AG04449 (cell line): ENCODE measurements around the gene SZT2.

Experiments
- CTCF ChIA-PET: fragments of 350-600 bp; formaldehyde crosslinking; extraction: SDS; loops from one replicate; lab custom pipeline; 2021; ENCODE audit warnings: antibody characterized with exemption; lab: Yijun Ruan, JAX
- POLR2A ChIA-PET: fragments of 400-600, 350-600 bp; formaldehyde crosslinking; extraction: SDS; loops from one replicate; lab custom pipeline; 2020; ENCODE audit warnings: antibody characterized with exemption, inconsistent platforms; lab: Yijun Ruan, JAX
- DNase-seq: peaks from one replicate; pipeline ENCODE4 v3.0.0-alpha.2; 2010; ENCODE audit warnings: low read depth, low spot score
- H3K4me3 ChIP-seq: 2 replicates; pipeline ENCODE4 v1.5.1; 2011; ENCODE audit warnings: low read depth, mild to moderate bottlenecking, control low read depth, low read length
- CTCF ChIP-seq: IDR thresholded peaks from one replicate; pipeline ENCODE4 v1.5.1; 2011; ENCODE audit warnings: mild to moderate bottlenecking, moderate library complexity, low read length, control low read depth, inconsistent platforms; ENCODE audit not compliant: insufficient read depth; ENCODE audit errors: missing control alignments

The SZT2 gene

DNA sequence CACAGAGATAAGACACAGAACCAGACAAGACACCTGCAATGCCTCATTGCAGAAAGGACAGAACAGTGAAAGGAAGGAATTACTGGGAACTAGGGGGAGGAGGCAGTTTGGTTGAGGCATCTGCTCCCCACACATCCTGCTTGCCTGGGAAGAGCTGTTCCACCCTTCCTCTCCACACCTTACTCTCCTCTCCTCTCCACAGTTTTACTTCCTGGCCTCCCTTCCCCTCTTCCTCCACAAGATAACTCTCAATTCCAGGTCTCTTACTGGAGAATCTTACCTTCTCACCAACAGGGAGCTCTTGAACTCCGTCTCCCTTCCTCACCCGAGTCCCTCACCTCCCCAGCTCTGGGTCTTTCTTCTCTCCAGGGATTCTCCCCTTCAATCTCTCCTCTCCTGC is 24.0 kb upstream of the SZT2 start:
- peak overlapping the region; percentile 33 for H3K4me3 ChIP-seq
- no peak for TF ChIP-seq CTCF
- CTCF ChIA-PET = interaction anchor here (0.8 to 1.4 kb wide), 3 partner anchors 12 to 139 kb away, joined by 3 to 5 read pairs (median 3); no protein-coding TSS in a partner anchor
- POLR2A ChIA-PET = no interaction called here
- no peak for DNase-seq

- no peak for DNase-seq
- ChIA-PET CTCF (interaction anchor here (1.0 to 1.4 kb wide), 2 partner anchors 13 to 139 kb away, joined by 3 to 5 read pairs; no protein-coding TSS in a partner anchor), POLR2A (no interaction called here)
- H3K4me3 ChIP-seq = peak overlapping the region; percentile 74
- no peak for TF ChIP-seq CTCF
Measured at GRCh38 chr1:43366179-43366578, 23.5 kb upstream of the SZT2 start.

- no peak for TF ChIP-seq CTCF
- peak overlapping the region; percentile 74 for H3K4me3 ChIP-seq
- DNase-seq = no peak
- POLR2A ChIA-PET = interaction anchor here (2.5 kb wide), 1 partner anchor 8 kb away, joined by 18 read pairs; the partner anchor contains the start of gene CDC20
- CTCF ChIA-PET = no interaction called here
Measured at GRCh38 chr1:43366601-43367025, 23.1 kb upstream of the SZT2 start.

GRCh38 chr1:43367026-43367903 is 22.4 kb upstream of the SZT2 start:
- no peak for TF ChIP-seq CTCF
- DNase-seq = no peak
- ChIA-PET CTCF (interaction anchor here (0.8 to 1.3 kb wide), 4 partner anchors 9 to 139 kb away, joined by 3 to 15 read pairs (median 4); partner anchors contain the start of gene CDC20), POLR2A (interaction anchor here (1.4 to 2.5 kb wide), 5 partner anchors 9 to 161 kb away, joined by 5 to 18 read pairs (median 8); partner anchors contain the start of gene CDC20)
- peak overlapping the region; percentile 74 for H3K4me3 ChIP-seq

- DNase-seq = no peak
- POLR2A ChIA-PET = interaction anchor here (1.4 to 2.5 kb wide), 5 partner anchors 10 to 162 kb away, joined by 5 to 18 read pairs (median 8); partner anchors contain the start of gene CDC20
- peak within 1 kb of the TSS; percentile 74 for H3K4me3 ChIP-seq
- CTCF ChIA-PET = interaction anchor here (0.7 to 1.4 kb wide), 8 partner anchors 9 to 1328 kb away, joined by 3 to 15 read pairs (median 4); partner anchors contain the start of gene CDC20
- peak; percentile 45 for TF ChIP-seq CTCF
Measured at GRCh38 chr1:43367904-43368645, 21.6 kb upstream of the SZT2 start, which contains the start of gene ELOVL1. Gene ELOVL1, minus strand, starts transcription at chr1:43368011. Its CDS starts 2,402 bp downstream, at chr1:43365609.
